ENCODE measurements around the gene UBE2O. TPM values are rescaled to one million over a fixed set of nuclear protein-coding genes. Genes with fewer than 3 reads are reported as not detected.

The UBE2O gene
- total RNA-seq, 3 donors from 2014 or later: 43.2 to 45.1 (median 45.0) TPM

DNA sequence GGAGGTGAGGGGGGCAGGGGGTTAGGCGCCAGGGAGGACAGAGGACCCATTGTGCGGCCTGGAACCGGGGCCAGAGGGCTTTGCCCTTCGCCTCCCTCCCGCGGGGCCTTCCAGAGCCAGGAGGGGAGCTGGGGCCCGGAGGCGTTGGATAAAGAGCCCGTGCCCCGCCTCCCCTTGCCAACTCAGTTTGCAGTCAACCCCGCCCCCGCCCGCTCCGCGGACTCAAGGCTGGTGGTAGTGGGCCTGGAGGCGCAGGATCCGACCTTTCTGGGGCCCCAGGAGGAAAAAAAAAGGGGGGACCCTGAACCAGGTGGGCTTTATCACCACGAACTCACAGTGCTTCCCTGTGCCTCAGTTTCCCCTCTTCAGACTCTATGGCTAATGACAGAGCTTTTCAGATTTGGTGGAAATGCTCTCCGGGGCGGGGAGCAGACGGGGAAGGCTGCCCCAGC is 70.6 kb downstream of the UBE2O start:
- H3K9me3 Mint-ChIP-seq: no peaks in the 10 kb centered on the region
- H3K4me1 Mint-ChIP-seq (ENCODE audit: low read depth): peaks cover 13% of the 10 kb centered on the region
- peak overlapping the region; percentile 86 for H3K4me3 Mint-ChIP-seq
- H3K27me3 Mint-ChIP-seq (ENCODE audit: low read depth): no peaks in the 10 kb centered on the region
- DNase-seq: peak; percentile 22
- no peaks in the 10 kb centered on the region for H3K36me3 Mint-ChIP-seq (ENCODE audit: insufficient read depth)
- no peak for ATAC-seq

DNA sequence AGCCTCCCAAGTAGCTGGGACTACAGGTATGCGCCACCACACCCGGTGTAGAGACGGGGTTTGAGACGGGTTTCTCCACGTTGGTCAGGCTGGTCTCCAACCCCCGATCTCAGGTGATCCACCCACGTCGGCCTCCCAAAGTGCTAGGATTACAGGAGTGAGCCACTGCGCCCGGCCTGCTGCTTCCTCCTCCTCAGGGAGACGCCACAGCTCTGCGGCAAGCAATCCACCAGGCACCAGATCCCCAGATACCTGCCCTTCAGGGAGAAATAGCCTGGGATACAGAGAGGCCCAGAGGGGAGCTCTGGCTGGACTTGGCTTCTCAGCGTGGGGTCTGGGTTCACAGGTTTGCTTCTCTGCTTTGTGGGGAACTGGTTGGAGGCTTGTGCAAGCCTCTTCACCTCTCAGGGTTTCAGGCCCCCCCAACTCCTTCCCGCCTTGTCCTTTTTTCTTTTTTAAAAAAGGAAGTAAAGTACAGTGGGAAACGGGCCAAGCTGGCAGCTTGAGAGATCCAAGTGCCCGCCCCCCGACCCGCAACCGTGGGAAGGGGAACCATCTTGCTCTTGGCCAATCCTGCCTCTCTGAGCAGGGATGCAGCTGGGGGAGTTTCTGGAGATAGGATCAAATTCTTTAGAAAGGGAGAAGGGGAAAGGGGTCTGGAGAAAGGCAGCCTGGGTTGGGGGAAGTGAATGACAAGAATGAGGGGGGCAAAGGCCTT is 71.2 kb downstream of the UBE2O start:
- no peaks in the 10 kb centered on the region for H3K36me3 Mint-ChIP-seq (ENCODE audit: insufficient read depth)

GRCh38 chr17:76379646-76380376 is 73.1 kb downstream of the UBE2O start:
- no peak overlapping the region for H3K4me3 Mint-ChIP-seq
- ATAC-seq (no peak), DNase-seq (no peak)
- H3K9me3 Mint-ChIP-seq: no peaks in the 10 kb centered on the region
- no peaks in the 10 kb centered on the region for H3K36me3 Mint-ChIP-seq (ENCODE audit: insufficient read depth)
- H3K4me1 Mint-ChIP-seq (ENCODE audit: low read depth): peaks cover 7% of the 10 kb centered on the region
- H3K27me3 Mint-ChIP-seq (ENCODE audit: low read depth): no peaks in the 10 kb centered on the region

More for the DNA sequence above, 71.2 kb downstream of the UBE2O start:
- DNase-seq: no peak
- H3K9me3 Mint-ChIP-seq: no peaks in the 10 kb centered on the region
- H3K27me3 Mint-ChIP-seq (ENCODE audit: low read depth): no peaks in the 10 kb centered on the region
- no peak for ATAC-seq
- peaks cover 13% of the 10 kb centered on the region for H3K4me1 Mint-ChIP-seq (ENCODE audit: low read depth)
- peak overlapping the region; percentile 24 for H3K4me3 Mint-ChIP-seq

DNA sequence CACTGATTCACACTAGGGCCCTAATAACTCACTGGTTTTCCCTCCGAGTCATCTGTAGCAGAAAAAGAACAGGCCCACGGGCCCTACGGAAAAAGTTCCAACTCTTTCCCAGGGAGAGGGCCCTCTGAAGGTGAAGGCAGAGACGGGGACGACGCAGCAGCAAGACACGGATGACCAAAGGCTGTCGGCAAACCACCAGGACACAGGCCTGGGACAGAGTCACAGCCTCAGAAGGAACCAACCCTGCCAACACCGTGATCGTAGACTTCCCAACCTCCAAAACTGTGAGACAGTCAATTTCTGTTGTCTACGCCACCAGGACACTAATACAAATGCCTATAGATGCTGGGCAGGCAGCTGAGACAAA is 73.7 kb downstream of the UBE2O start:
- ATAC-seq (no peak), DNase-seq (no peak)
- Mint-ChIP-seq H3K27me3 (ENCODE audit: low read depth) (no peaks in the 10 kb centered on the region), H3K36me3 (ENCODE audit: insufficient read depth) (no peaks in the 10 kb centered on the region), H3K4me1 (ENCODE audit: low read depth) (peaks cover 7% of the 10 kb centered on the region), H3K9me3 (no peaks in the 10 kb centered on the region), H3K4me3 (no peak overlapping the region)

- ATAC-seq (no peak), DNase-seq (no peak)
- no peaks in the 10 kb centered on the region for H3K36me3 Mint-ChIP-seq (ENCODE audit: insufficient read depth)
- H3K9me3 Mint-ChIP-seq: no peaks in the 10 kb centered on the region
- H3K4me3 Mint-ChIP-seq: no peak overlapping the region
- peaks cover 6% of the 10 kb centered on the region for H3K4me1 Mint-ChIP-seq (ENCODE audit: low read depth)
- no peaks in the 10 kb centered on the region for H3K27me3 Mint-ChIP-seq (ENCODE audit: low read depth)
Observed at GRCh38 chr17:76378548-76379274, 74.2 kb downstream of the UBE2O start.

DNA sequence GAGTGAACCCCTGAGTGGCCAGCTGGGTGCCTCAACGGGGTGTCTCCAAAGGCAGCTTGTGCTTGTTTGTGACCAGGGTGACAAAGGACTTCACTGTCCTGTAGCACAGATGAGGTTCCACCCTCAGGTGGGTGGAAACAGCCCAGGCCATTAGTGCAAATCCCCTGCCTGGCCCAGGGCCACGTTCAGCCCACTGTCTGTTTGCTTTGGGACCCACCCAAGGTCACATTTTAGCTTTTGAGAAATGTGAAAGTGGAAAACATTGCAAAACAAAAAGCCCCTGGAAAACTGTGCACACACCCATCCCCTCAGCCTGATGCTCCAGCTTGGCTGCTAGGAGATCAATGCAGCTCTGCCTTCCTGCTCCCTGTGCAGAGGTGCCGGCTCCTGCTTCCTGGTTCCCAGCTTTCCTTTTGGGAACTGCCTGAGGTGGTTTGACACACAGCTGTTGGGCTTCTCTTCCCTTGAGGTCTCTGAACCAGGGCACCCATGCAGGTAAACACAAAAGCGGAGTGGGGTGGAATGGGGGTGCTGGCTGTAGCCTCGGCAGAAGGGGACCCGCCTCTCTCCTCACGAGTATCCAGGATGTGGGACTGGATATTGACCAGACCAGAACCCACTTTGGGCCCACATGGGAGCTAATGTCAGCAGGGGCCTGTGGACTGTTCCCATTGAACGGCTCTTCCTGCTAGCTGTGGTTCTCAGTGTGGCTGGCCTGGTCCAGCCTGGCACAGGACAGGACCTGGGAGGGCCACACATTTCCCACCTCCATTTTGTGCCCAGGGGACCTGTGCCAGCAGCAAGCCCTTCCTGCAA is 76.4 kb downstream of the UBE2O start:
- Mint-ChIP-seq H3K4me1 (ENCODE audit: low read depth) (no peaks in the 10 kb centered on the region), H3K4me3 (no peak overlapping the region), H3K27me3 (ENCODE audit: low read depth) (no peaks in the 10 kb centered on the region), H3K9me3 (no peaks in the 10 kb centered on the region), H3K36me3 (ENCODE audit: insufficient read depth) (no peaks in the 10 kb centered on the region)
- ATAC-seq (no peak), DNase-seq (no peak)

GRCh38 chr17:76371656-76372628 is 81.0 kb downstream of the UBE2O start:
- no peaks in the 10 kb centered on the region for H3K4me1 Mint-ChIP-seq (ENCODE audit: low read depth)
- no peaks in the 10 kb centered on the region for H3K36me3 Mint-ChIP-seq (ENCODE audit: insufficient read depth)
- H3K4me3 Mint-ChIP-seq: no peak overlapping the region
- H3K27me3 Mint-ChIP-seq (ENCODE audit: low read depth): no peaks in the 10 kb centered on the region
- ATAC-seq: no peak
- DNase-seq: no peak
- no peaks in the 10 kb centered on the region for H3K9me3 Mint-ChIP-seq

- no peak for DNase-seq
- no peaks in the 10 kb centered on the region for H3K36me3 Mint-ChIP-seq (ENCODE audit: insufficient read depth)
- no peaks in the 10 kb centered on the region for H3K27me3 Mint-ChIP-seq (ENCODE audit: low read depth)
- H3K9me3 Mint-ChIP-seq: no peaks in the 10 kb centered on the region
- H3K4me3 Mint-ChIP-seq: no peak overlapping the region
- no peaks in the 10 kb centered on the region for H3K4me1 Mint-ChIP-seq (ENCODE audit: low read depth)
- ATAC-seq: no peak
Observed at GRCh38 chr17:76370261-76370993, 82.5 kb downstream of the UBE2O start.

GRCh38 chr17:76369804-76370203 is 83.1 kb downstream of the UBE2O start:
- Mint-ChIP-seq H3K4me1 (ENCODE audit: low read depth) (no peaks in the 10 kb centered on the region), H3K27me3 (ENCODE audit: low read depth) (no peaks in the 10 kb centered on the region), H3K9me3 (no peaks in the 10 kb centered on the region), H3K4me3 (no peak overlapping the region), H3K36me3 (ENCODE audit: insufficient read depth) (no peaks in the 10 kb centered on the region)
- DNase-seq (no peak), ATAC-seq (no peak)

DNA sequence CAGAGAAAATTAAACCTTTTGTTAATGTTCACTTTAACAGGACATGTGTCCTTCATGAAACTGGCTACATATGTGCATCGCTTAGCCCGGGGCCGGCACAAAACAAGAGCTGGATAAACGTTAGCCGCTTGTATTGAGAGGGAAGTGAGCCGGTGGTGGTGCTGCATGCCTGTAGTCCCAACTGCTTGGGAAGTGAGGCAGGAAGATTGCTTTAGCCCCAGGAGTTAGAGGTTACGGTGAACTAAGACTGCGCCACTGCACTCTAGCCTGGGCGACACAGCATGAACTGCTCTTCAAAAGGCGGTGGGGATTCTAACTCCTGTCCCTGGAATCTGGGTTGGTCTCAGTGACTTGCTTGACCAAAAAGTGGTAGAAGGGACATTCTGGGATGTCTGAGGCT is 83.6 kb downstream of the UBE2O start:
- ATAC-seq: no peak
- Mint-ChIP-seq H3K4me1 (ENCODE audit: low read depth) (no peaks in the 10 kb centered on the region), H3K9me3 (no peaks in the 10 kb centered on the region), H3K36me3 (ENCODE audit: insufficient read depth) (no peaks in the 10 kb centered on the region), H3K27me3 (ENCODE audit: low read depth) (no peaks in the 10 kb centered on the region), H3K4me3 (no peak overlapping the region)
- no peak for DNase-seq

DNA sequence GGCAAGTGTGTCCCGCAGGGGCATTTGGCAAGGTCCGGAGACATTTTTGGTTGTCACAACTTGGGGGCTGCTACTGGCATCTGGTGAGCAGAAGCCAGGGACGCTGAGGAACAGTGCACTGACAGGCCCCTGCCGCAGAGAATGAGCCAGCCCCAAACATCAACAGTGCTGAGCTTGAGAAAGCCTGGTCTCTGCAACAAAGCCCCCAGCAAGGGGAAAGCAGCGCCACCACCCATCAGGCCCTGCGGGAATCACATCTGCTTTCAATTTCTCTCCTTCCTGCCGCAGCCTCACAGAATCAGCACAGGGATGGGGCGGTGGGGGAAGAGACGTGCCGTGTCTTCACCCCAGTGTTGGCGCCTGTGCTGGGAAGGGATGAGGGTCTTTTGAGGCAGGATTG is 84.4 kb downstream of the UBE2O start:
- H3K9me3 Mint-ChIP-seq: no peaks in the 10 kb centered on the region
- H3K4me3 Mint-ChIP-seq: no peak overlapping the region
- H3K27me3 Mint-ChIP-seq (ENCODE audit: low read depth): no peaks in the 10 kb centered on the region
- no peaks in the 10 kb centered on the region for H3K36me3 Mint-ChIP-seq (ENCODE audit: insufficient read depth)
- no peaks in the 10 kb centered on the region for H3K4me1 Mint-ChIP-seq (ENCODE audit: low read depth)
- ATAC-seq: no peak
- no peak for DNase-seq

DNA sequence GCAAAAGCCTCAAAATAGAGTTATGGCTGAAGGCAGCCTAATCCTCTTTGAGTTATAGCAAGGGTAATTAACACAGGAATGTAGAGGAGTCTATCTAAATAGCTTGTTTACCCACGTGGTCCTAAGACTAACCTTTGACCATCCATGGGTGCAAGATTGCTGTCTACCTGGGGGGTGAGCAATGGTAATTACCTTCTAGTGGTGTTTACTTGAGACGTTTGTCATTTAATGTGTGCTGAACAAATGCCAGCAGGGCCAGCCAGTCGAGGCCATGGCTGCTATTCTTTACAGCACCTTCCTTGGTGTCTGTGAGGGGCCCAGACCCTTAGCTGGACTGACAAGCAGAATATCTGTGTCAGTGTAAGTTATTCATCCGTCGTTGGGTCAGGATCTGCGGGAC is 85.3 kb downstream of the UBE2O start:
- H3K36me3 Mint-ChIP-seq (ENCODE audit: insufficient read depth): no peaks in the 10 kb centered on the region
- H3K27me3 Mint-ChIP-seq (ENCODE audit: low read depth): no peaks in the 10 kb centered on the region
- ATAC-seq (no peak), DNase-seq (no peak)
- no peaks in the 10 kb centered on the region for H3K4me1 Mint-ChIP-seq (ENCODE audit: low read depth)
- H3K9me3 Mint-ChIP-seq: no peaks in the 10 kb centered on the region
- H3K4me3 Mint-ChIP-seq: no peak overlapping the region

DNA sequence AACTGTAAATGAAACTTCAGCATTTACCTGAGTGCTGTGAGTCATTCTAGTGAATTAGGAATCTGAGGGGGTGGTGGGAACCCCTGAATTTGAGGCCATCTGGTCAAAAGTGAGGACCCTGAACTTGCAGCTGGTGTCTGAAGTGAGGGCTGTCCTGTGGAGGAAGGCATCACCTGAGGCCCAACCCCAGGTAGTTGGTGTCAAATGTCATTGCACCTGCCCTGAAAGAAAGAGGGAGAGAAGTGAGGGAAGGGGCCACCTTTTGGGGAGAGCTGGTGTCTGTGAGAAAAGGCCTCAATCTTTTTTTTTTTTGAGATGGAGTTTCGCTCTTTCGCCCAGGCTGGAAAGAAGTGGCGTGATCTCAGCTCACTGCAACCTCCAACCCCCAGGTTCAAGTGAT is 86.7 kb downstream of the UBE2O start:
- DNase-seq: no peak
- H3K9me3 Mint-ChIP-seq: no peaks in the 10 kb centered on the region
- no peaks in the 10 kb centered on the region for H3K36me3 Mint-ChIP-seq (ENCODE audit: insufficient read depth)
- no peaks in the 10 kb centered on the region for H3K27me3 Mint-ChIP-seq (ENCODE audit: low read depth)
- H3K4me1 Mint-ChIP-seq (ENCODE audit: low read depth): no peaks in the 10 kb centered on the region
- no peak overlapping the region for H3K4me3 Mint-ChIP-seq
- ATAC-seq: no peak

Measured in activated T-cell treated with anti-CD3 and anti-CD28 coated beads, Interleukin-2, amount 50 U/mL, for 4 hours (primary cell).